DMS53 (cell line): ENCODE results near the gene ZNRF1.

Experiments used
- DNase-seq: peaks from one replicate; lab custom pipeline; 2025; lab: John Stamatoyannopoulos, UW

The ZNRF1 gene

DNA sequence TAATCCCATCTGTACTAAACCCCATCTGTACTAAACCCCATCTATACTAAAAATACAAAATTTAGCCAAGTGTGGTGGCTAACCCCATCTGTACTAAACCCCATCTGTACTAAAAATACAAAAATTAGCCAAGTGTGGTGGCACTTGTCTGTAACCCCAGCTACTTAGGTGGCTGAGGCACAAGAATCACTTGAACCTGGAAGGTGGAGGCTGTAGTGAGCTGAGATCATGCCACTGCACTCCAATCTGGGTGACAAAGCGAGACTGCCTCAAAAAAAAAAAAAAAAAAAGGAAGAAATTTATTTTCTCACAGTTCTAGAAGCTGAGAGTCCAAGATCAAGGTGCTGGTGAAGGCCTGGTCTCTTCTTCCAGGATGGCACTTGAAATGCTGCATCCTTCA lies 161.6 kb downstream of the ZNRF1 start:
- DNase-seq = no peak
